Kidney (tissue), 14 donors: ENCODE measurements around the gene PCDHGB1. TPM values are rescaled to one million over a fixed set of nuclear protein-coding genes. Genes with fewer than 3 reads are reported as not detected.
A peak's percentile ranks its signal among the peaks of the same experiment; 100 is the strongest.

Experiments used
- DNase-seq, 5 donors: peaks; one replicate each; pipeline ENCODE4 v3.0.0-alpha.2; 2013 to 2020
- FAIRE-seq: peaks from 2 replicates; lab custom pipeline; 2012; peaks lifted over from hg19 to GRCh38; lab: Jason Lieb, UNC
- H3K27ac ChIP-seq, 2 donors: one replicate each; pipeline ENCODE4 v1.7.0; 2013; ENCODE audit warnings: low read depth in 2 of 2, low read length in 2 of 2, inconsistent platforms in 1 of 2
- H3K27me3 ChIP-seq: one replicate; pipeline ENCODE4 v1.7.1; 2013; ENCODE audit warnings: low read length, inconsistent platforms; ENCODE audit not compliant: control insufficient read depth, insufficient read depth
- H3K36me3 ChIP-seq, 3 donors: one replicate each; pipeline versions ENCODE4 v1.7.0 to v1.7.1; 2013; ENCODE audit warnings: low read length in 3 of 3, control low read depth in 1 of 3, inconsistent platforms in 1 of 3; ENCODE audit not compliant: insufficient read depth in 3 of 3, control insufficient read depth in 2 of 3
- H3K4me1 ChIP-seq, 3 donors: one replicate each; pipeline versions ENCODE4 v1.7.0 to v1.7.1; 2013; ENCODE audit warnings: low read length in 3 of 3, inconsistent platforms in 1 of 3, low read depth in 1 of 3; ENCODE audit not compliant: control insufficient read depth in 2 of 3, insufficient read depth in 2 of 3
- H3K4me3 ChIP-seq, 3 donors: one replicate each; pipeline versions ENCODE4 v1.7.0 to v1.8.1; 2013; ENCODE audit warnings: low read length in 3 of 3, control low read depth in 1 of 3, inconsistent platforms in 1 of 3
- H3K9ac ChIP-seq, 3 donors: one replicate each; pipeline versions ENCODE4 v1.7.0 to v1.7.1; 2013; ENCODE audit warnings: low read length in 3 of 3, control low read depth in 1 of 3, inconsistent platforms in 1 of 3
- H3K9me3 ChIP-seq, 3 donors: one replicate each; pipeline versions ENCODE4 v1.7.0 to v1.7.1; 2013; ENCODE audit warnings: low read length in 3 of 3, control low read depth in 1 of 3, inconsistent platforms in 1 of 3; ENCODE audit not compliant: control insufficient read depth in 2 of 3, insufficient read depth in 1 of 3
- CTCF ChIP-seq: IDR thresholded peaks from 3 replicates; pipeline ENCODE4 v1.5.1; 2012; ENCODE audit warnings: mild to moderate bottlenecking, moderate library complexity, borderline replicate concordance; ENCODE audit not compliant: insufficient read depth; ENCODE audit errors: extremely low read depth
- intact Hi-C: fragments of 100-400 bp; cut with DNase I; formaldehyde crosslinking; loops from one replicate; pipeline ENCODE4 v1.11.1; 2022
- polyA plus RNA-seq: library from polyadenylated mRNA; stranded (reverse); fragments of 350-450 nt; fragmentation: Illumina TruSeq; extraction: RNeasy Lipid Tissue Mini Kit (QIAGEN cat#74804); gene quantifications from one replicate; pipeline ENCODE4 v1.2.3, GENCODE V29; 2014; ENCODE audit warnings: low read depth, low replicate concordance; ENCODE audit not compliant: insufficient read depth
- total RNA-seq: library from RNA; stranded (reverse); fragmentation: NEBNext Ultra II Directional; extraction: Animal tissue kit (Norgen Biotek cat#: 25700); gene quantifications from one replicate; pipeline ENCODE4 v1.2.1, GENCODE V29; 2021
- donor health status: control.
- donor health status: control.
- donor health status: control.
- donor health status: control.
- donor health status: control.
- donor health status: DM: yes; HTN: yes; CAD: no.
- donor health status: Normal renal cell carcinoma (clear cell type).

PCDHGB1 gene
- total and polyA plus RNA-seq, 2 donors from 2014 or later, result 0.37 to 2.9 TPM

DNA sequence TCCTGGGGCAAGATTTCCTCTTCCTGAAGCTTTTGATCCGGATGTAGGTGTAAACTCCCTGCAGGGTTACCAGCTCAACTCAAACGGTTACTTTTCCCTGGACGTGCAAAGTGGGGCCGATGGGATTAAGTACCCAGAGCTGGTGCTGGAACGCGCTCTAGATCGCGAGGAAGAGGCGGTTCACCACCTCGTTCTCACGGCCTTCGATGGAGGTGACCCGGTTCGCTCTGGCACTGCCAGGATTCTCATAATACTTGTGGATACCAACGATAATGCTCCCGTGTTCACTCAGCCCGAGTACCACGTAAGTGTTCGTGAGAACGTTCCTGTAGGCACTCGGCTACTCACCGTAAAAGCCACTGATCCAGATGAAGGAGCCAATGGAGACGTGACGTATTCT is 5.7 kb downstream of the PCDHGB1 start:
- peaks cover 2 to 71% (median 19%) of the 10 kb centered on the region in 3 donors for H3K9me3 ChIP-seq
- intact Hi-C loops, result no loop called here
- no peak overlapping the region for H3K27ac ChIP-seq
- H3K9ac ChIP-seq, result no peak overlapping the region
- no peaks in the 10 kb centered on the region for H3K27me3 ChIP-seq
- no peak for DNase-seq
- no peaks in the 10 kb centered on the region for H3K4me1 ChIP-seq
- peak overlapping the region in 1 of 3 donors; percentile 13 for H3K4me3 ChIP-seq
- no peak for TF ChIP-seq CTCF
- FAIRE-seq, result no peak
- no peaks in the 10 kb centered on the region for H3K36me3 ChIP-seq

DNA sequence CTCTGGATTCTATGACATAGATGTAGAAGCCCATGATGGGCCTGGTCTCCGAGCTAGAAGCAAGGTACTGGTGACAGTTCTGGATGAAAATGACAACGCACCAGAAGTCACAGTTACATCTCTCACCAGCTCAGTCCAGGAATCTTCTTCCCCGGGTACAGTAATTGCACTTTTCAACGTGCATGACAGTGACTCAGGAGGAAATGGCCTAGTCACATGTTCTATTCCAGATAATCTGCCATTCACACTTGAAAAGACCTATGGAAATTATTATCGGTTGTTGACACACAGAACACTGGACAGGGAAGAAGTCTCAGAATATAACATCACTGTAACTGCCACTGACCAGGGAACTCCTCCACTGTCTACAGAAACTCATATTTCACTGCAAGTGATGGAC is 6.2 kb downstream of the PCDHGB1 start:
- Histone ChIP-seq H3K4me3 (no peak overlapping the region), H3K4me1 (no peaks in the 10 kb centered on the region), H3K9ac (no peak overlapping the region), H3K27ac (no peak overlapping the region), H3K36me3 (no peaks in the 10 kb centered on the region), H3K9me3 (peaks cover 2 to 71% (median 19%) of the 10 kb centered on the region in 3 donors), H3K27me3 (no peaks in the 10 kb centered on the region)
- DNase-seq, result no peak
- FAIRE-seq, result no peak
- intact Hi-C loops, result no loop called here
- TF ChIP-seq CTCF, result no peak

- Histone ChIP-seq H3K27me3 (no peaks in the 10 kb centered on the region), H3K4me3 (no peak overlapping the region), H3K4me1 (no peaks in the 10 kb centered on the region), H3K9ac (no peak overlapping the region), H3K9me3 (peaks cover 2 to 71% (median 16%) of the 10 kb centered on the region in 3 donors), H3K27ac (no peak overlapping the region), H3K36me3 (no peaks in the 10 kb centered on the region)
- intact Hi-C loops, result no loop called here
- FAIRE-seq, result no peak
- no peak for DNase-seq
- TF ChIP-seq CTCF, result no peak
Measured at GRCh38 chr5:141356950-141357349, 7.1 kb downstream of the PCDHGB1 start.

DNA sequence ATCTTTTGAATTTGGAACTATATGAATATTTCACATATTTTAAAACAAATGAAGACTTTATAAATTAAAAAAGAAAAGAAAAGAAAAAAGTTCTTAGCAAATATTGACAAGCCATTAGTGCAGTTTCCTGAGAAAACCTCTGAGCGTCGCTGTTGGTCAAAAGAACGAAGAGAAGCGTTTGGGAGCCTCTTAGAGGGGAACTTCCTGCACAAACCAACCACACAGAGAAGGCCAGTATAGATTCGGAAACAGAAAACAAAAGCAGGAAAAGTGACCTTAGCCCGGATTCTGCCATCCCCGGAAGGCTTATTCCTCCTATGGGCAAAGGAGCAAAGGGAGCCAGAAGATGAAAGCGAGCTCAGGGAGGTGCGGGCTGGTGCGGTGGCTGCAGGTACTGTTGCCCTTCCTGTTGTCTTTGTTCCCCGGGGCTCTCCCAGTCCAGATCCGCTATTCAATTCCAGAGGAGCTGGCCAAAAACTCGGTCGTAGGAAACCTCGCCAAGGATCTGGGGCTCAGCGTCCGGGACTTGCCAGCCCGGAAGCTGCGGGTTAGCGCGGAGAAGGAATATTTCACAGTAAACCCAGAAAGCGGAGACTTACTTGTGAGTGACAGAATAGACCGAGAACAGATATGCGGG is 10.0 kb downstream of the PCDHGB1 start, which contains the start of gene PCDHGB2:
Gene PCDHGB2 (plus strand): TSS at position 205 of the 637 bp plus-strand sequence. CDS start 142 bp downstream, at position 347.
- Histone ChIP-seq H3K4me1 (no peaks in the 10 kb centered on the region), H3K9me3 (peaks cover 2 to 88% (median 28%) of the 10 kb centered on the region in 3 donors), H3K27ac (no peak within 1 kb of the TSS), H3K36me3 (no peaks in the 10 kb centered on the region), H3K4me3 (peak within 1 kb of the TSS in 2 of 3 donors; percentile 16 to 36), H3K27me3 (no peaks in the 10 kb centered on the region), H3K9ac (no peak within 1 kb of the TSS)
- intact Hi-C loops, result no loop called here
- DNase-seq, result no peak
- TF ChIP-seq CTCF, result no peak
- no peak for FAIRE-seq
